Keratinocyte (primary cell): ENCODE measurements around the gene MC4R. TPM values are rescaled to one million over a fixed set of nuclear protein-coding genes. Genes with fewer than 3 reads are reported as not detected.

Experiments used
- DNase-seq: peaks from one replicate; pipeline ENCODE4 v3.0.0-alpha.2; 2011; ENCODE audit warnings: low read depth, missing footprints, low spot score
- FAIRE-seq: peaks from 2 replicates; lab custom pipeline; 2011; peaks lifted over from hg19 to GRCh38; lab: Jason Lieb, UNC
- H2AFZ ChIP-seq: 2 replicates; pipeline ENCODE4 v1.6.0; 2012; ENCODE audit warnings: low read length, control low read depth, inconsistent platforms; ENCODE audit not compliant: control insufficient read depth
- H3K27ac ChIP-seq: 2 replicates; pipeline ENCODE4 v1.5.1; 2011; ENCODE audit warnings: low read length; ENCODE audit not compliant: control insufficient read depth, insufficient read depth
- H3K27me3 ChIP-seq: 3 replicates; pipeline ENCODE4 v1.6.0; 2011; ENCODE audit warnings: low read length; ENCODE audit not compliant: control insufficient read depth, insufficient read depth; ENCODE audit errors: extremely low read depth
- H3K36me3 ChIP-seq, 2 experiments: 2 replicates in 1 of 2; 3 replicates in 1 of 2; pipeline ENCODE4 v1.5.1; 2011; ENCODE audit warnings: low read length in 2 of 2, mild to moderate bottlenecking in 1 of 2; ENCODE audit not compliant: control insufficient read depth in 2 of 2, insufficient read depth in 2 of 2; ENCODE audit errors: extremely low read depth in 1 of 2
- H3K4me1 ChIP-seq: 3 replicates; pipeline ENCODE4 v1.5.1; 2011; ENCODE audit warnings: low read length; ENCODE audit not compliant: control insufficient read depth, insufficient read depth; ENCODE audit errors: extremely low read depth
- H3K4me2 ChIP-seq: 3 replicates; pipeline ENCODE4 v1.6.0; 2011; ENCODE audit warnings: low read depth, low read length; ENCODE audit not compliant: control insufficient read depth, insufficient read depth; ENCODE audit errors: extremely low read depth
- H3K4me3 ChIP-seq, 3 experiments: fragments of 200-600 bp in 1 of 3; sonication (generic) in 1 of 3; 2 replicates in 2 of 3; 3 replicates in 1 of 3; pipeline ENCODE4 v1.5.1; 2011 to 2016; ENCODE audit warnings: low read length in 3 of 3, mild to moderate bottlenecking in 3 of 3, control low read depth in 2 of 3, inconsistent platforms in 1 of 3, low read depth in 1 of 3, mixed read lengths in 1 of 3, mixed run types in 1 of 3, moderate library complexity in 1 of 3; ENCODE audit not compliant: control insufficient read depth in 2 of 3, insufficient read depth in 2 of 3; ENCODE audit errors: extremely low read depth in 1 of 3
- H3K79me2 ChIP-seq: 2 replicates; pipeline ENCODE4 v1.6.0; 2012; ENCODE audit warnings: low read length; ENCODE audit not compliant: control insufficient read depth, insufficient read depth
- H3K9ac ChIP-seq: 3 replicates; pipeline ENCODE4 v1.6.0; 2011; ENCODE audit warnings: low read length; ENCODE audit not compliant: control insufficient read depth, insufficient read depth; ENCODE audit errors: extremely low read depth
- H3K9me1 ChIP-seq: 3 replicates; pipeline ENCODE4 v1.6.0; 2011; ENCODE audit warnings: low read length; ENCODE audit not compliant: control insufficient read depth, insufficient read depth; ENCODE audit errors: extremely low read depth
- H3K9me3 ChIP-seq: 2 replicates; pipeline ENCODE4 v1.5.1; 2012; ENCODE audit warnings: low read depth, low read length; ENCODE audit not compliant: control insufficient read depth
- H4K20me1 ChIP-seq: 3 replicates; pipeline ENCODE4 v1.6.0; 2011; ENCODE audit warnings: low read length; ENCODE audit not compliant: control insufficient read depth, insufficient read depth; ENCODE audit errors: extremely low read depth
- EZH2 ChIP-seq: IDR thresholded peaks from one replicate; pipeline ENCODE4 v1.6.1; 2012; ENCODE audit warnings: inconsistent platforms, mild to moderate bottlenecking, low read length, moderate library complexity
- dilution Hi-C: fragments of 300-500 bp; cut with MboI; formaldehyde crosslinking; loops from one replicate; pipeline ENCODE4 v1.7.0; 2020; ENCODE audit warnings: low sequenced_read_pairs; ENCODE audit not compliant: extremely low pct_ligation_motif_present
- polyA plus RNA-seq, 5 experiments: library from polyadenylated mRNA; depleted of rRNA in 3 of 5; stranded (reverse) in 3 of 5; stranded (forward) in 1 of 5; unstranded in 1 of 5; fragments of >200 nt; gene quantifications; 1 replicate in 1 of 5; 2 replicates in 3 of 5; 3 replicates in 1 of 5; pipeline versions ENCODE4 v1.2.1 to v1.2.3, GENCODE V29; 2011 to 2012; ENCODE audit warnings: missing spikeins in 2 of 5, low read depth in 1 of 5, low replicate concordance in 1 of 5
- TF ChIP-seq, protein P1 (sequence below), 3 experiments: IDR thresholded peaks in 1 of 3; conservative IDR thresholded peaks in 1 of 3; optimal IDR thresholded peaks in 1 of 3; 2 replicates in 2 of 3; 3 replicates in 1 of 3; pipeline versions ENCODE3 to v1.5.1; 2011; ENCODE audit warnings: low read length in 3 of 3, mild to moderate bottlenecking in 3 of 3, moderate library complexity in 2 of 3, control low read depth in 1 of 3, inconsistent platforms in 1 of 3; ENCODE audit not compliant: insufficient read depth in 2 of 3; ENCODE audit errors: extremely low read depth in 1 of 3

Gene MC4R
- polyA plus RNA-seq, 1 donor (not counting 4 experiments of a cell fraction or from before 2014, with no cell fraction given) = 0.03 TPM

DNA sequence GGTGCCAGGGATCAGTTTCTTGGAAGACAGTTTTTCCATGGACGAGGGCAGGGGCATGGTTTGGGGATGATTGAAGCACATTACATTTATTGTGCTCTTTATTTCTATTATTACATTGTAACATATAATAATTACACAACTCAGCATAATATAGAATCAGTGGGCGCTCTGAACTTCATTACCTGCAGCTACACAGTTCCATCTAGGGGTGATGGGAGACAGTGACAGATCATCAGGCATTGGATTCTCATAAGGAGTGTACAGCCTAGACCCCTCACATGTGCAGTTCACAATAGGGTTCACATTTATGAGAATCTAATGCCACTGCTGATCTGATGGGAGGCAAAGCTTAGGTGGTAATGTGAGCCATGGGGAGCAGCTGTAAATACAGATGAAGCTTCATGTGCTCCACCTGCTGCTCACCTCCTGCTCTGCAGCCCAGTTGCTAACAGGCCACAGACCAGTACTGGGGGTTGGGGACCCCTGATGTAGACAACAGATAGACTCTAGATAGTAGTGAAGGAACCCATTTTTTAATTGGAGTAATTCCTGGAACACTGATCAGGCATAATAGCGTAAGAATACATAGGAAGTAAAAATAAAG is 41.5 kb upstream of the MC4R start:
- Histone ChIP-seq H3K36me3 (no peaks in the 10 kb centered on the region), H3K9ac (no peak overlapping the region), H3K9me3 (no peaks in the 10 kb centered on the region), H2AFZ (no peak overlapping the region), H3K27ac (no peak overlapping the region), H3K27me3 (no peaks in the 10 kb centered on the region), H4K20me1 (no peaks in the 10 kb centered on the region), H3K9me1 (no peaks in the 10 kb centered on the region), H3K4me1 (no peaks in the 10 kb centered on the region), H3K79me2 (no peaks in the 10 kb centered on the region), H3K4me2 (no peak overlapping the region), H3K4me3 (no peak overlapping the region)
- DNase-seq = no peak
- dilution Hi-C loops = no loop called here
- TF ChIP-seq, protein P1, sequence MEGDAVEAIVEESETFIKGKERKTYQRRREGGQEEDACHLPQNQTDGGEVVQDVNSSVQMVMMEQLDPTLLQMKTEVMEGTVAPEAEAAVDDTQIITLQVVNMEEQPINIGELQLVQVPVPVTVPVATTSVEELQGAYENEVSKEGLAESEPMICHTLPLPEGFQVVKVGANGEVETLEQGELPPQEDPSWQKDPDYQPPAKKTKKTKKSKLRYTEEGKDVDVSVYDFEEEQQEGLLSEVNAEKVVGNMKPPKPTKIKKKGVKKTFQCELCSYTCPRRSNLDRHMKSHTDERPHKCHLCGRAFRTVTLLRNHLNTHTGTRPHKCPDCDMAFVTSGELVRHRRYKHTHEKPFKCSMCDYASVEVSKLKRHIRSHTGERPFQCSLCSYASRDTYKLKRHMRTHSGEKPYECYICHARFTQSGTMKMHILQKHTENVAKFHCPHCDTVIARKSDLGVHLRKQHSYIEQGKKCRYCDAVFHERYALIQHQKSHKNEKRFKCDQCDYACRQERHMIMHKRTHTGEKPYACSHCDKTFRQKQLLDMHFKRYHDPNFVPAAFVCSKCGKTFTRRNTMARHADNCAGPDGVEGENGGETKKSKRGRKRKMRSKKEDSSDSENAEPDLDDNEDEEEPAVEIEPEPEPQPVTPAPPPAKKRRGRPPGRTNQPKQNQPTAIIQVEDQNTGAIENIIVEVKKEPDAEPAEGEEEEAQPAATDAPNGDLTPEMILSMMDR (optimal IDR thresholded peaks at IDR 0.05 in 1 of 3, IDR thresholded peaks at IDR 0.05 in 1 of 3, conservative IDR thresholded peaks at IDR 0.05 in 1 of 3; ENCODE audit: extremely low read depth in 1 of 3, insufficient read depth in 2 of 3, low read length in 3 of 3) = peak; percentile 45 to 74 (median 65)
- no peak for TF ChIP-seq EZH2
- FAIRE-seq = no peak

DNA sequence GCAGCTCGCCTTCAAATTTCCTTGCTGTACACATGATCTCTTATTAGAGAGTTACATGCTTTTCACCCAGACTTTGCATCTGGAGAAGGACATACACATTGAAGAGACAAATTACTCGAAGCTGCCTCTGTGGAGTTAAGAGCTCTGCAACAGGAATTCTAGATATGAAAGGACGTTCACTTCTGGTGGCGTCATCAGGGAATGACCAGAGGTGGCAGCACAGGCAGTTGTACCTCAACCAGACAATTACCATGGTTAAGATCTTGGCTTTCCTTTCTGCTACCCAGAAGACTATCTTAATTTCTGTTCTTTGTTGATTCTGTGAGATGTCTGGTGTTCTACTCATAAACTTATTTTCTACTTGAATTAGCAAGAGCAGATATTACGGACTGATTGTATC is 39.1 kb upstream of the MC4R start:
- H3K9me1 ChIP-seq = no peaks in the 10 kb centered on the region
- no peak overlapping the region for H3K9ac ChIP-seq
- DNase-seq (no peak), FAIRE-seq (no peak)
- no peaks in the 10 kb centered on the region for H3K79me2 ChIP-seq
- dilution Hi-C loops = no loop called here
- H2AFZ ChIP-seq = no peak overlapping the region
- no peaks in the 10 kb centered on the region for H3K9me3 ChIP-seq
- no peak overlapping the region for H3K27ac ChIP-seq
- H3K4me3 ChIP-seq = no peak overlapping the region
- H4K20me1 ChIP-seq = no peaks in the 10 kb centered on the region
- TF ChIP-seq, protein P1 (optimal IDR thresholded peaks at IDR 0.05 in 1 of 3, IDR thresholded peaks at IDR 0.05 in 1 of 3, conservative IDR thresholded peaks at IDR 0.05 in 1 of 3; ENCODE audit: extremely low read depth in 1 of 3, insufficient read depth in 2 of 3, low read length in 3 of 3) = peak in 2 of 3 experiments; percentile 13 to 37
- TF ChIP-seq EZH2 = no peak
- no peaks in the 10 kb centered on the region for H3K36me3 ChIP-seq
- no peak overlapping the region for H3K4me2 ChIP-seq
- no peaks in the 10 kb centered on the region for H3K4me1 ChIP-seq
- H3K27me3 ChIP-seq = no peaks in the 10 kb centered on the region
